Endothelial cell (in vitro differentiated cells): ENCODE data around the gene GPER1. TPM values are rescaled to one million over a fixed set of nuclear protein-coding genes. Genes with fewer than 3 reads are reported as not detected.

Experiments
- DNase-seq: peaks from one replicate; pipeline ENCODE4 v3.0.0; 2021; ENCODE audit warnings: low spot score
- H3K27ac Mint-ChIP-seq: one replicate; pipeline ENCODE4 v1.8.0; 2021; ENCODE audit warnings: mixed read lengths, inconsistent platforms; ENCODE audit not compliant: unreplicated experiment
- H3K27me3 Mint-ChIP-seq: one replicate; pipeline ENCODE4 v1.8.0; 2021; ENCODE audit warnings: mild to moderate bottlenecking, moderate library complexity, mixed read lengths, inconsistent platforms; ENCODE audit not compliant: unreplicated experiment
- H3K36me3 Mint-ChIP-seq: one replicate; pipeline ENCODE4 v1.8.0; 2021; ENCODE audit warnings: mild to moderate bottlenecking, low read depth, mixed read lengths, inconsistent platforms; ENCODE audit not compliant: unreplicated experiment
- H3K4me1 Mint-ChIP-seq: one replicate; pipeline ENCODE4 v1.8.0; 2021; ENCODE audit warnings: mild to moderate bottlenecking, mixed read lengths, inconsistent platforms; ENCODE audit not compliant: unreplicated experiment
- H3K4me3 Mint-ChIP-seq: one replicate; pipeline ENCODE4 v1.8.0; 2021; ENCODE audit warnings: mild to moderate bottlenecking, mixed read lengths, inconsistent platforms; ENCODE audit not compliant: unreplicated experiment
- H3K9me3 Mint-ChIP-seq: one replicate; pipeline ENCODE4 v1.8.0; 2021; ENCODE audit warnings: mixed read lengths, inconsistent platforms; ENCODE audit not compliant: unreplicated experiment
- CTCF ChIP-seq: fragments of 200-600 bp; sonication (generic); IDR thresholded peaks from one replicate; pipeline ENCODE4 v1.5.0; 2021; ENCODE audit warnings: antibody characterized with exemption; ENCODE audit not compliant: unreplicated experiment
- total RNA-seq: library from RNA; stranded (reverse); fragmentation: NEBNext Ultra II Directional; extraction: Animal tissue kit (Norgen Biotek cat#: 25700); gene quantifications from one replicate; pipeline ENCODE4 v1.2.1, GENCODE V29; 2021; ENCODE audit not compliant: unreplicated experiment

GPER1 gene
- total RNA-seq, 1 donor from 2014 or later, result 0.72 TPM

- no peak overlapping the region for H3K27ac Mint-ChIP-seq
- no peak for TF ChIP-seq CTCF
- H3K9me3 Mint-ChIP-seq, result no peaks in the 10 kb centered on the region
- no peak for DNase-seq
- H3K36me3 Mint-ChIP-seq, result peaks cover 25% of the 10 kb centered on the region
- H3K27me3 Mint-ChIP-seq, result peaks cover 14% of the 10 kb centered on the region
- H3K4me3 Mint-ChIP-seq, result peak overlapping the region; percentile 20
- peaks cover 11% of the 10 kb centered on the region for H3K4me1 Mint-ChIP-seq
These were observed 25.3 kb upstream of the GPER1 start for GRCh38 chr7:1062296-1063294.

- no peak for DNase-seq
- no peaks in the 10 kb centered on the region for H3K9me3 Mint-ChIP-seq
- H3K27me3 Mint-ChIP-seq, result peaks cover 15% of the 10 kb centered on the region
- no peak overlapping the region for H3K4me3 Mint-ChIP-seq
- peaks cover 25% of the 10 kb centered on the region for H3K36me3 Mint-ChIP-seq
- H3K4me1 Mint-ChIP-seq, result peaks cover 11% of the 10 kb centered on the region
- H3K27ac Mint-ChIP-seq, result no peak overlapping the region
- no peak for TF ChIP-seq CTCF
These were observed 24.6 kb upstream of the GPER1 start for GRCh38 chr7:1063361-1063760.

- Mint-ChIP-seq H3K4me3 (no peak overlapping the region), H3K9me3 (no peaks in the 10 kb centered on the region), H3K36me3 (peaks cover 22% of the 10 kb centered on the region), H3K27me3 (peaks cover 13% of the 10 kb centered on the region), H3K27ac (no peak overlapping the region), H3K4me1 (peaks cover 6% of the 10 kb centered on the region)
- no peak for DNase-seq
- no peak for TF ChIP-seq CTCF
These were observed 23.3 kb upstream of the GPER1 start for GRCh38 chr7:1064581-1064980.

GRCh38 chr7:1065263-1065584 is 22.7 kb upstream of the GPER1 start:
- TF ChIP-seq CTCF, result no peak
- no peak for DNase-seq
- Mint-ChIP-seq H3K4me3 (no peak overlapping the region), H3K4me1 (peaks cover 6% of the 10 kb centered on the region), H3K9me3 (no peaks in the 10 kb centered on the region), H3K27ac (no peak overlapping the region), H3K27me3 (peaks cover 13% of the 10 kb centered on the region), H3K36me3 (peaks cover 22% of the 10 kb centered on the region)

GRCh38 chr7:1065585-1066241 is 22.2 kb upstream of the GPER1 start:
- H3K27ac Mint-ChIP-seq, result no peak overlapping the region
- TF ChIP-seq CTCF, result peak; percentile 82
- peak; percentile 90 for DNase-seq
- H3K27me3 Mint-ChIP-seq, result peaks cover 15% of the 10 kb centered on the region
- peaks cover 26% of the 10 kb centered on the region for H3K36me3 Mint-ChIP-seq
- no peaks in the 10 kb centered on the region for H3K9me3 Mint-ChIP-seq
- H3K4me3 Mint-ChIP-seq, result no peak overlapping the region
- peaks cover 6% of the 10 kb centered on the region for H3K4me1 Mint-ChIP-seq
